HG02943 (cell line): ENCODE results near the gene PFKP.

ENCODE experiments used
- ATAC-seq: cut with Tn5 transposase; IDR thresholded peaks from one replicate; pipeline ENCODE4 v1.9.1; 2021; ENCODE audit warnings: mild to moderate bottlenecking, low read depth, moderate library complexity; ENCODE audit not compliant: unreplicated experiment

The PFKP gene

GRCh38 chr10:3173171-3173878 is 106.0 kb downstream of the PFKP start:
- ATAC-seq: peak; percentile 30

- no peak for ATAC-seq
Observed at GRCh38 chr10:3178042-3178441, 110.7 kb downstream of the PFKP start.

- ATAC-seq: no peak
Observed at GRCh38 chr10:3179174-3179573, 111.8 kb downstream of the PFKP start.

- ATAC-seq: no peak
Observed at GRCh38 chr10:3180355-3181025, 113.1 kb downstream of the PFKP start.

- ATAC-seq: no peak
Observed at GRCh38 chr10:3185386-3185785, 118.0 kb downstream of the PFKP start.

GRCh38 chr10:3186368-3186767 is 119.0 kb downstream of the PFKP start:
- ATAC-seq: no peak
